IMR-90 (cell line): ENCODE results near the gene NEO1.

ENCODE experiments used
- BHLHE40 ChIP-seq: fragments of 150-350 bp; IDR thresholded peaks from 2 replicates; pipeline ENCODE4 v1.6.1; 2016; ENCODE audit warnings: mild to moderate bottlenecking, low read depth, low read length
- MAFK ChIP-seq: IDR thresholded peaks from 2 replicates; pipeline ENCODE4 v1.6.1; 2012; ENCODE audit warnings: low read depth, low read length, improper control_type of control experiment
- POLR2A ChIP-seq: IDR thresholded peaks from 2 replicates; pipeline ENCODE4 v1.6.1; 2012; ENCODE audit warnings: mild to moderate bottlenecking, low read depth, low read length
- RAD21 ChIP-seq: IDR thresholded peaks from 2 replicates; pipeline ENCODE4 v1.6.1; 2012; ENCODE audit warnings: low read length, improper control_type of control experiment
- RCOR1 ChIP-seq: IDR thresholded peaks from 2 replicates; pipeline ENCODE4 v1.6.1; 2012; ENCODE audit warnings: mild to moderate bottlenecking, low read length, improper control_type of control experiment; ENCODE audit not compliant: insufficient replicate concordance
- RFX5 ChIP-seq: IDR thresholded peaks from 2 replicates; pipeline ENCODE4 v1.8.0; 2012; ENCODE audit warnings: low read depth, mild to moderate bottlenecking, low read length, moderate library complexity
- TF ChIP-seq, protein P1 (sequence below): conservative IDR thresholded peaks from 2 replicates; pipeline ENCODE4 v1.5.1; 2012; ENCODE audit warnings: mild to moderate bottlenecking, low read depth, low read length, improper control_type of control experiment
- TF ChIP-seq, protein P2 (sequence below): fragments of 150-350 bp; IDR thresholded peaks from 2 replicates; pipeline ENCODE4 v1.6.1; 2017; ENCODE audit warnings: mild to moderate bottlenecking, antibody characterized with exemption, low read length, low read depth

DNA sequence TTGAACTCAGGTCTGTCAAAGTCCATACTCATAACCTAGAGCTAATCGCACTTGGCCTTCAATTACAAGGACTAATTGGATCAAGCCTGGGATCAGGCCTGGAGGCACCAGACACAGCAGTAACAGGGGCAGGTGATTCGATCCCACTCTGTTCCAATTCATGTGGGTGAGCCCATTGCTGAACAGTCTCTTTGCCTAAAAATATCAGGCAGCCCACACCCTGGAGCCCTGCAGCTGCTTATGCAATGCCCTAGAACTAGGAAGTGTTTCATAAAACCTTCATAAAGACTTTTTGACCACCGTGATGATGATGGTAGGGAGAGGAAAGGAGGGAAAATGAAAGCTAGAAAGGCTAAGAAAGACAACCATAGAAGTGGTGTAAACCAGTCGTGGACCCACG, 47.8 kb upstream of the NEO1 start:
- TF ChIP-seq MAFK (no peak), RFX5 (no peak), POLR2A (no peak), BHLHE40 (no peak), RCOR1 (no peak), RAD21 (no peak)
- TF ChIP-seq, protein P1, sequence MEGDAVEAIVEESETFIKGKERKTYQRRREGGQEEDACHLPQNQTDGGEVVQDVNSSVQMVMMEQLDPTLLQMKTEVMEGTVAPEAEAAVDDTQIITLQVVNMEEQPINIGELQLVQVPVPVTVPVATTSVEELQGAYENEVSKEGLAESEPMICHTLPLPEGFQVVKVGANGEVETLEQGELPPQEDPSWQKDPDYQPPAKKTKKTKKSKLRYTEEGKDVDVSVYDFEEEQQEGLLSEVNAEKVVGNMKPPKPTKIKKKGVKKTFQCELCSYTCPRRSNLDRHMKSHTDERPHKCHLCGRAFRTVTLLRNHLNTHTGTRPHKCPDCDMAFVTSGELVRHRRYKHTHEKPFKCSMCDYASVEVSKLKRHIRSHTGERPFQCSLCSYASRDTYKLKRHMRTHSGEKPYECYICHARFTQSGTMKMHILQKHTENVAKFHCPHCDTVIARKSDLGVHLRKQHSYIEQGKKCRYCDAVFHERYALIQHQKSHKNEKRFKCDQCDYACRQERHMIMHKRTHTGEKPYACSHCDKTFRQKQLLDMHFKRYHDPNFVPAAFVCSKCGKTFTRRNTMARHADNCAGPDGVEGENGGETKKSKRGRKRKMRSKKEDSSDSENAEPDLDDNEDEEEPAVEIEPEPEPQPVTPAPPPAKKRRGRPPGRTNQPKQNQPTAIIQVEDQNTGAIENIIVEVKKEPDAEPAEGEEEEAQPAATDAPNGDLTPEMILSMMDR, result no peak
- TF ChIP-seq, protein P2, sequence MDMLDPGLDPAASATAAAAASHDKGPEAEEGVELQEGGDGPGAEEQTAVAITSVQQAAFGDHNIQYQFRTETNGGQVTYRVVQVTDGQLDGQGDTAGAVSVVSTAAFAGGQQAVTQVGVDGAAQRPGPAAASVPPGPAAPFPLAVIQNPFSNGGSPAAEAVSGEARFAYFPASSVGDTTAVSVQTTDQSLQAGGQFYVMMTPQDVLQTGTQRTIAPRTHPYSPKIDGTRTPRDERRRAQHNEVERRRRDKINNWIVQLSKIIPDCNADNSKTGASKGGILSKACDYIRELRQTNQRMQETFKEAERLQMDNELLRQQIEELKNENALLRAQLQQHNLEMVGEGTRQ, result no peak
